ENCODE results near the gene MRPS15. TPM values are rescaled to one million over a fixed set of nuclear protein-coding genes. Genes with fewer than 3 reads are reported as not detected.

MRPS15 gene
- total RNA-seq, 1 donor from 2014 or later, result 25.1 TPM

GRCh38 chr1:36415661-36416326 lies 48.4 kb downstream of the MRPS15 start:
- no peak overlapping the region for H3K27ac ChIP-seq (ENCODE audit: low read depth, low read length)
- peaks cover 14 to 20% (median 14%) of the 10 kb centered on the region in 3 donors for H3K4me1 ChIP-seq (ENCODE audit: control insufficient read depth in 3 of 3, insufficient read depth in 3 of 3, low read length in 3 of 3)
- H3K36me3 ChIP-seq (ENCODE audit: control insufficient read depth in 3 of 3, insufficient read depth in 3 of 3, low read length in 3 of 3), result peaks cover 0 to 4% (median 0%) of the 10 kb centered on the region in 3 donors
- no peak overlapping the region for H3K9ac ChIP-seq (ENCODE audit: low read depth in 1 of 3, low read length in 3 of 3)
- no peaks in the 10 kb centered on the region for H3K27me3 ChIP-seq (ENCODE audit: control insufficient read depth in 3 of 3, insufficient read depth in 3 of 3, low read length in 3 of 3)
- H3K4me3 ChIP-seq (ENCODE audit: low read length in 3 of 3), result no peak overlapping the region
- H3K9me3 ChIP-seq (ENCODE audit: control insufficient read depth in 3 of 3, low read length in 3 of 3), result no peaks in the 10 kb centered on the region

- Histone ChIP-seq H3K27ac (ENCODE audit: low read depth, low read length) (no peak overlapping the region), H3K36me3 (ENCODE audit: control insufficient read depth in 3 of 3, insufficient read depth in 3 of 3, low read length in 3 of 3) (peaks cover 0 to 4% (median 0%) of the 10 kb centered on the region in 3 donors)
These were observed 49.8 kb downstream of the MRPS15 start for GRCh38 chr1:36414384-36414783.

GRCh38 chr1:36411674-36412648 lies 52.2 kb downstream of the MRPS15 start:
- H3K27ac ChIP-seq (ENCODE audit: low read depth, low read length), result no peak overlapping the region
- no peak overlapping the region for H3K4me3 ChIP-seq (ENCODE audit: low read length in 3 of 3)
- no peak overlapping the region for H3K9ac ChIP-seq (ENCODE audit: low read depth in 1 of 3, low read length in 3 of 3)
- H3K4me1 ChIP-seq (ENCODE audit: control insufficient read depth in 3 of 3, insufficient read depth in 3 of 3, low read length in 3 of 3), result no peaks in the 10 kb centered on the region
- H3K36me3 ChIP-seq (ENCODE audit: control insufficient read depth in 3 of 3, insufficient read depth in 3 of 3, low read length in 3 of 3), result no peaks in the 10 kb centered on the region
- H3K27me3 ChIP-seq (ENCODE audit: control insufficient read depth in 3 of 3, insufficient read depth in 3 of 3, low read length in 3 of 3), result no peaks in the 10 kb centered on the region
- H3K9me3 ChIP-seq (ENCODE audit: control insufficient read depth in 3 of 3, low read length in 3 of 3), result no peaks in the 10 kb centered on the region

More at GRCh38 chr1:36414384-36414783, 49.8 kb downstream of the MRPS15 start:
- H3K27me3 ChIP-seq (ENCODE audit: control insufficient read depth in 3 of 3, insufficient read depth in 3 of 3, low read length in 3 of 3), result no peaks in the 10 kb centered on the region
- H3K9me3 ChIP-seq (ENCODE audit: control insufficient read depth in 3 of 3, low read length in 3 of 3), result no peaks in the 10 kb centered on the region
- H3K9ac ChIP-seq (ENCODE audit: low read depth in 1 of 3, low read length in 3 of 3), result no peak overlapping the region
- peaks cover 4 to 7% (median 6%) of the 10 kb centered on the region in 3 donors for H3K4me1 ChIP-seq (ENCODE audit: control insufficient read depth in 3 of 3, insufficient read depth in 3 of 3, low read length in 3 of 3)
- no peak overlapping the region for H3K4me3 ChIP-seq (ENCODE audit: low read length in 3 of 3)

GRCh38 chr1:36408479-36408878 lies 55.7 kb downstream of the MRPS15 start:
- Histone ChIP-seq H3K9ac (ENCODE audit: low read depth in 1 of 3, low read length in 3 of 3) (no peak overlapping the region), H3K9me3 (ENCODE audit: control insufficient read depth in 3 of 3, low read length in 3 of 3) (no peaks in the 10 kb centered on the region), H3K4me3 (ENCODE audit: low read length in 3 of 3) (no peak overlapping the region)

GRCh38 chr1:36406440-36406839 lies 57.7 kb downstream of the MRPS15 start:
- H3K27me3 ChIP-seq (ENCODE audit: control insufficient read depth in 3 of 3, insufficient read depth in 3 of 3, low read length in 3 of 3), result no peaks in the 10 kb centered on the region
- peaks cover 0 to 4% (median 0%) of the 10 kb centered on the region in 3 donors for H3K4me1 ChIP-seq (ENCODE audit: control insufficient read depth in 3 of 3, insufficient read depth in 3 of 3, low read length in 3 of 3)
- no peaks in the 10 kb centered on the region for H3K9me3 ChIP-seq (ENCODE audit: control insufficient read depth in 3 of 3, low read length in 3 of 3)
- no peak overlapping the region for H3K9ac ChIP-seq (ENCODE audit: low read depth in 1 of 3, low read length in 3 of 3)
- no peaks in the 10 kb centered on the region for H3K36me3 ChIP-seq (ENCODE audit: control insufficient read depth in 3 of 3, insufficient read depth in 3 of 3, low read length in 3 of 3)
- H3K4me3 ChIP-seq (ENCODE audit: low read length in 3 of 3), result no peak overlapping the region
- no peak overlapping the region for H3K27ac ChIP-seq (ENCODE audit: low read depth, low read length)

More at GRCh38 chr1:36408479-36408878, 55.7 kb downstream of the MRPS15 start:
- H3K36me3 ChIP-seq (ENCODE audit: control insufficient read depth in 3 of 3, insufficient read depth in 3 of 3, low read length in 3 of 3), result no peaks in the 10 kb centered on the region
- no peak overlapping the region for H3K27ac ChIP-seq (ENCODE audit: low read depth, low read length)
- H3K4me1 ChIP-seq (ENCODE audit: control insufficient read depth in 3 of 3, insufficient read depth in 3 of 3, low read length in 3 of 3), result no peaks in the 10 kb centered on the region
- H3K27me3 ChIP-seq (ENCODE audit: control insufficient read depth in 3 of 3, insufficient read depth in 3 of 3, low read length in 3 of 3), result no peaks in the 10 kb centered on the region

Small RNA genes lying within 50 kb of the gene (small RNA-seq; reads per million reads assigned to genes)
- 0.39 reads per million, percentile 50 among the genes with 10 or more reads in this experiment for gene SNORA63C

Other genes with a start within 250 kb of the MRPS15 start
- 51.7 TPM for gene THRAP3, start 239.9 kb downstream of the MRPS15 start, total RNA-seq
- 0.52 TPM for gene SH3D21, start 158.0 kb downstream of the MRPS15 start, total RNA-seq
- 40.7 TPM for gene EVA1B, start 140.7 kb downstream of the MRPS15 start, total RNA-seq
- 11.0 TPM for gene STK40, start 78.5 kb downstream of the MRPS15 start, total RNA-seq
- 4.2 TPM for gene LSM10, start 66.5 kb downstream of the MRPS15 start, total RNA-seq
- gene OSCP1, start 13.9 kb downstream of the MRPS15 start, total RNA-seq, result 17.2 TPM
- gene CSF3R, start 18.5 kb upstream of the MRPS15 start, total RNA-seq, result 3.7 TPM